Activated gamma-delta T cell treated with anti-CD3 and anti-CD28 coated beads, Interleukin-2, amount 50 U/mL, for 16 hours (primary cell): Measurements from ENCODE around the gene UROC1.

Experiments
- DNase-seq: peaks from one replicate; pipeline ENCODE4 v3.0.0-alpha.2; 2020; ENCODE audit warnings: low read depth

The UROC1 gene

DNA sequence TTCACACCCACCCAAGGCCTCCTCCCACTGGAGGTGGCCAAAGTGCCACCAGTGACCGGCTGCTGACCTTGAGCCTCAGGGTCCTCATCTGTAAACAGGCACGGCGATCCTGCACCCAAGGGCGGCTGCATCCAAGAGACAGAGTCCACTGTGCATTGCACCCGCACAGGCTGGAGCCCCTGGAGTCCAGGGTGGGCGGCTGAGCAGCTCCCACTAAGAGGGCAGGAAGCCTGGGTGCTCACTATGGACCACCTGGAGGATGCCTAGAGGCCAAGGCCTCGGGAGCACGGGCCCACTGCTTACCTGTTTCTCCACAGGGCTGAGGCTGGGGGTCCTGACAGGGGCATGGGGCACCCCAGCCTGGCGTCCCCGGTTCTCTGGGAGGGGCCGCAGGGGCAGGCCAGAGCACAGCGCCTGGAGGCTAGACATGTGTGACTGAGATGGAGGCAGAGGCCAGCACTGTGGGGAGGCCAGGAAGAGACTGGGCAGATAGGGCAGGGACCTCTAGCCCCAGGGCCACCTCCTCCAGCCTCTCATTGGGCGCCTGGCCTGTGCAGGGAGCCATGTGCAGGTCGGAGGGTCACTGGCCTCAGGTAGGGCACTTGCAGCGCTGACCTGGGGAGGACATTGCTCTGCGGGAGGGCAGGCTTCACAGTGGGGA lies at the start of gene UROC1:
Gene UROC1, minus strand, starts transcription at position 483 of the 661 bp plus-strand sequence. Its CDS starts 54 bp downstream, at position 429.
- DNase-seq, result no peak

DNA sequence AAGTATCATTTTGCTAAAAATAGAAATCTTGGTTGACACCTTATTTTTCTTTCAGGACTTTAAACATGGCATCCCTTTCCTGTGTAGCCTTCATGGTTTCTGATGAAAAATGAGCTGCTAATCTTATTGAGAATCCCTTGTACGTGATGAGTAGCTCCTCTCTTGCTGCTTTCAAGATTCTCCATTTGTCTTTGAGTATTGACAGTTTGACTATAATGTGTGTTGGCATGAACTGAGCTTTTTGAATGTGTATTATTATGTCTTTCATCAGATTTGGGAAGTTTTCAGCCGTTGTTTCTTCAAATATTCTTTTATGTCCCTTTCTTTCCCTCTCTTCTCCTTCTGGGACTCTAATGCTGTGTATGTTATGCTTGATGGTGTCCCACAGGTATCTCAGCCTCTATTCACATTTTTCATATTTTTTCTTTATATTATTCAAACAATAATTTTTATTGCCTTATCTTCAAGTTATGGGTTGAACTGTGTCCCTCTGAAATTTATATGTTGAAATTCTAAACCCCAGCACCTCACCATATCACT lies 45.2 kb upstream of the UROC1 start:
- DNase-seq, result no peak

DNA sequence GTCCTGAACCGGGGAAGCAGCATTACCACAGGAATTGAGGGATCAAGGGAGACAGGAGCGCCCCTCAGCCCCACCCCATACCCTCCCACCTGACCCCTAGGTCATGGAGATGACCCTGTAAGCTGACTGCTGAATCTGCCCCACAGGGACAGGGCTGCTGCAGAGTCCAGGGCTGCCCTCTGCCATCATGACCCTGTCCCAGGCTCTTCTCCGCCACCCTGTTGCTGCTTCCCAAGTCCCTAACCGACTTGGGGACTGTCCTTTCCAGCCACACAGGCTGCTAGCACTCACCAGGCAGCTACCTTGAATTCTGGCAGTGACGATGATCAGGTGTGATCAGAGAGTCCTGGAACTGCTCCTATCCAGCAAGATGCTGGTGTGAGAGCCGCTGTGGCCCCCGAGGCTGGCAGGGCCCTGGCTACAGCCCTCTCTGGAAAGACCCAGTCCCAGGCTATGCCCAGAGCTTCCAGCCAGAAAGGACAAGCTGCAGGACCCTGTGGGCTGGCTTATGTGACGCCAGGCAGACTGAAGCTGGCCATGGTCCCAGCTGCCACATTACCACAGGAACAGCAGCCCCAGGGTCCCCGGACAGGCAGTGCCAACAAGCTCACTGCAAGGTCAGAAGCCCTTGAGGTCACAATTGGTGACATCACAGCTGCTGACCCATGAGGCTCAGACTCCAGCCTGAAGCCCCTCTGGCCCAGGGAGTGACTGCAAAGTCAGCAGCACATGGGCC lies 40.9 kb upstream of the UROC1 start, which contains the start of gene C3orf22:
Gene C3orf22, minus strand, starts transcription at position 597 of the 736 bp plus-strand sequence. CDS start 5,542 bp downstream, outside the sequence.
- DNase-seq, result no peak

DNA sequence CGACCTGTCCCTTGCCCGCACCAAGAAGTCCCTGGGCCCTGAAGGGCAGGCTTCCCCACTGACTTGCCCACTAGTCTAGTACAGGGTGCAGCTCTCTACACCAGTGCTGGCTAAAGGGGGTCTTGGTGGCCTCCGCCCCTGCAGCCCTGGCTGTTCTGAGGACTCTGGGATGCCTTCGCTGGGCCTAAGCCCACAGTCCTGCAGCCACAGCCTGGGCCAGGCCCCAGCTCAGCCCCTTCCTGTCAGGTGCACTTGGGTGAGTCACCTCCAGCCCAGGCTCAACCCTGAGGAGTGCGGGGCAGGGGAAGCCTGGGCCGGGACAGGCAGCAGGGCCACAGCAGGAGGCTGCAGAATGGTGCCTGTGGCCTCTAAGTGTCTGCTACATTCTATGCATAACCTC lies 40.2 kb upstream of the UROC1 start:
- DNase-seq, result no peak

DNA sequence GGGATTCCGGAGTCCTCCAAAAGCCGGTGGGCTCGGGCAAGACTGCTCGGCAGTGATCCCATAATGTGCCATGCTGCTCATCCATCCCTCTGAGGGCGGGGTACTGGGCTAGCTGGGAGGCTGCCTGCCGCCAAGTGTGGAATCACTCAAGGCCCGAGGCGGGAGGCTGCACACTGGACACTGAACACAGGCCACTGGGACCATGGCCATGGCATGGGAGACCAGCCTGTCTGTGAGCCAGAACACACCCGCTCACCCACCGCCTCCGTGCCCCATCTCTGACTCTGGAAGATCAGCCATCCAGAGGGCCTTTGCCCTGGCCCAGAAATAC lies 39.8 kb upstream of the UROC1 start:
- DNase-seq, result no peak

DNA sequence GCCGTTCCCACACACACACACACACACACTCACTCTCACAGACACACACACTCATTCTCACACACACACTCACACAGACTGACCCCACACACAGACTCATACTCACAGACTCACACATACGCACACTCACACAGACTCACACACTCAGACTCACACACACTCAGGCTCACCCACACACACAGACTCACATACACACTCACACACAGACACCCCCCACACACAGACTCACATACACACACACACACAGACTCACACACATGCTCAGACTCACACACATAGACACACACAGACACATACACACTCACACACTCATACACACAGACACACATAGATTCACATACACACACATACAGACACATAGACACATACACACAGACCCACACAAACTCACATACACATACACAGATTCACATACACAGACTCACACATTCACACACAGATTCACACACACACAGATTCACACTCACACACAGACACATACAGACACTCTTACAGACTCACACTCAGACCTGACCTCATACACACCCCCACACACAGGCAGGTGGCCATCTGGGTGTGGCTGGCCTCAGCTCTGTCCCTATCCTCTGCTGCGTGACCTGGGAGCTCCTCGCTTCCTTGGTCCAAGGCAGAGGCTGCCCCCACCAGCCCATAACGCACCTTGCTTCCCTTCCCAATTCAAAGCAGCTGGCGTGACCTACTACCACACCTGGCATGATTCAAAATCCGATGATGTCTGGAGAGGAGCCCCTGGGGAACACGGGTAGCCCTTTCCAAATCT lies 39.3 kb upstream of the UROC1 start:
- no peak for DNase-seq

DNA sequence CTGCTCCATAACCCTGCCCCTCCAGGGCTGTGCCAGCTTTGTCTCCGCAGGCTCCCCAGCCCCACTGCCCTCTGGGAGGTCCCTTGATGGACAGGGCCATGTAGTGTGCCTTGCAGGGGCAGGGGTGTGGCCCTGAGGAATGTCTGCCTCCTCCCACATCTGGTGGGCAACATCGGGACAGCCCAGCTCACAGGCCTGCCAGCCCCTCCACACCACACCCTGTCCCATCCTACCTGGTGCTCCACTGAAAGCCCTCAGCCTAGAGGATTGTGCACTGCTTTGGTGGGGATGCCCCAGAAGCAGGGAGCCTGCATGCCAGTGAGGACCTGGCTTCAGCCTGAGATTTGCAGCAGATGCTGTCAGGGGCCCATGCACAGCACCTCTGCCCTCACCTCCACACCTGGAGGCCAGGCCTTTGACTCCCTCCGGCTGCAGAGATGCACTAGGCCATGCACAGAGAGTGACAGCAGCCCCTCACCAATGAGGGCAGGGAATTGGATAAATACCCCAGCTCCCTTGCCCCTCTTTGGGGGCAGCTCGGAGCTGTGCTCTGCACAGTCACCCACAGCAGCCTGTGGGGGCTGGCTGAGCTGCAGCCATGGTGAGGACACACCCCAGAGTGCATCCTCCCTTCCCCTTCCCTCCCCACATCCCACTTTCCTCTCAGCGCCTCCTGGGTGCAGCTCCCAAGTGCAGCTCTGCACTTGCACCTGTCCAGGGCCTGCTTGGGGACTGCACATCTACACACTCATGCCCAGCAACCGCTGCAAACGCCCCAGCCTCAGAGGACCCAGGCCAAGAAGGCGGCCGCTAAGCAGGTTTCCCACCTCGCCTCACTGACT lies 38.4 kb upstream of the UROC1 start:
- DNase-seq, result no peak

DNA sequence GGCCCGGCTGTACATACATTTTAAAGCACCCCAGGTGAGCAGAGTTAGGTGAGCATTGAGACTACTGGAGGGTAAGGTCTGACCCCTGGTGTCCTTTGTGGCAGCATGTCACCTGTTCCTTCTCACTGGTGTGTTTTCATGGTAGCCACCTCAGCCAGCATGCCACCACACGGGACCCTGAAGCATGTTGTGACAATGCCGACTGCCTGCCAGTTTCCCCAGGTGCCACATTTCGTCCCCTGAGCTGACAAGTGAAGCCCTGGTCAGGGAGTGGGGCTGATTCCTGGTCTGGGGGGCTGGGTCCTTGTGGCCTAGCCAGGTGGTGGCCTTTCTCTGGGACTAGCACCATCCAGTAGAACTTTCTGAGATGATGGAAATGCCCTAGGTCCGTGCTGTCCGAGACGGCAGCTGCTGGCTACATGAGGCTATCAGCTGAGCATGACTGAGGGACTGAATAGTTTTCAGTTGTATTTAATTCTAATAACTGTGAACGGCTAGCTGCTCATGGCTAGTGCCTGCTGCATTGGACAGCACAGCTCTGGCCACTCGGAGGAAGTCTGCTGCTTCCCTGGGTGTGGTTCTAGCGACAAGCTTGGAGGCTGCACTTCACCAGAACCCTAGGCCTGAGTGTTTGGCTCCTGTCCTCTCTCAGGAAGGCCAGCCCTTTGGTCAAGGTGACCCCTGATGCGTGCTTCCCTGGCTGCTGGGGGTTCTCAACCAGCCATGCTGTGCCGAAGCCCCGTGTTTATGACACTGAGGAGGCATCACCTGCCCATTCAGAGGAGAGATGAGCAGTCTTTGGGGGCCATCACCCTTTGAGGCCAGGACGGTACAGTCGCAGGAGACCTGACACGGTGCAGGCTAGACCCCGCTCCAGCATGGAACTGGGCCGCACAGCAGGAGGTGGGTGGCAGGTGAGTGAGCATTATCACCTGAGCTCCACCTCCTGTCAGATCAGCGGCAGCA lies 37.3 kb upstream of the UROC1 start:
- DNase-seq, result no peak

DNA sequence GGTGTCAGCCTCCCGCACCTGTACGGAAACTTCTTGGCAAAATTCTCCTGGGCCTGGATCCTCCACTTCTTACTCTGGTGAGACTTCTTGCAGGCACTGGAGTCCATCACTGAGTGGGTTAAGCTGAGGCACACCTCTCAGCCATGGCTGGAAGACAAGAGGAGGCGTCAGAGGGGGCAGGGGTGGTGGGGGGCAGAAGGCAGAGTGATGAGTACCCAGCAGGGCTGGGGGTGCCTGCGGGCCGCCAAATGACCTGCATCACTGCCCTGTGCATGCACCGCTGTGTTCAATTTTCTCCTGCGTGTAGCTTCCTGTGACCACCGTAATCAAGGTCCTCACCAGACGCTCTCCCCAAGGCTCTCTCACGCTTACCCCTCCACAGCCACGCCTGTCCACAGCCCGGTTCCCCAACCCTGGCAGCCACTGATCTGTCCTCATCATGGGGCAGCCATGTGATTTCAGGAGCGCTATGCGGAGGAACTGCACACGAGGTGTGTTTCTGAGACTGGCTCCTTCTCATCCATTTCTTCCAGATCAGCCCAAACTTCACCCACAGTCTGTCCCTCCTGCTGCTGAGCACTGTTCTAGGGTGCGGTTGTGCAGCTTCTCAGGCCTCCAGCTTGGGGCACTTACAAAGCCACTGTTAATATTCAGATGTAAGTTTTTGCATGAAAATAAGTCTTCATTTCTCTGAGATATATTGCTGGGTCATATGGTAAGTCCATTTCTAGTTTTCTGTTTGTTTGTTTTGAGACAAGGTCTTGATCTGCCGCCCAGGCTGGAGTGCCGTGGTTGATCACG lies 35.9 kb upstream of the UROC1 start:
- no peak for DNase-seq

DNA sequence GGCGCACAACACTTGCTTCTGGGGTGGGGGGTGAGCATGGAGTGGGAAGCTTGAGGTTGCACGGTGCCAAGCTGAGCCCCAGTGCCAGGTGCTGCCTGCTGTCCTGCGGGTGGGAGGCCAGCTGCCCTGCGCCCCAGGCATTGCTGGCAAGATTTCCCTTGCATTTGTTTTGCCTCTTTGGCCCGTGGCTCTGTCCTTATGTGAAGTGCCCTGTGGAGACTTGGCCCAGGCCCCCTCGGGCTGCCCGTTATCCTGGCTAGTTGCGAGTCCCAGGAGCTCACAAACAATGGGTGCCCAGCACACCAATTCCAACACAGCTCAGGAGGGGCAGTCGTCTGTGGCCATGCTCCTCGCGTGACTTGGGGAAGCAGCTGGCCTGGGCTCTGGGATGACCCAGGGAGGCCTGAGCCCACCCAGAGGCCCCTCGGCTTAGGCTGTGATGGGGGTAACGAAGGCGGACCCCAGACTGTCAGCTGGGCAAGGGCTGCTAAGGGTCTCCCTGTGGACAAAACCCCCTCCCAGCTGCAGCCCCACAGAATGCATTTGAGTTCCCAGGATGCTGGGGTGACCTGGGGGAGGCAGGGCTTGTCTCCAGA lies 35.2 kb upstream of the UROC1 start:
- no peak for DNase-seq

DNA sequence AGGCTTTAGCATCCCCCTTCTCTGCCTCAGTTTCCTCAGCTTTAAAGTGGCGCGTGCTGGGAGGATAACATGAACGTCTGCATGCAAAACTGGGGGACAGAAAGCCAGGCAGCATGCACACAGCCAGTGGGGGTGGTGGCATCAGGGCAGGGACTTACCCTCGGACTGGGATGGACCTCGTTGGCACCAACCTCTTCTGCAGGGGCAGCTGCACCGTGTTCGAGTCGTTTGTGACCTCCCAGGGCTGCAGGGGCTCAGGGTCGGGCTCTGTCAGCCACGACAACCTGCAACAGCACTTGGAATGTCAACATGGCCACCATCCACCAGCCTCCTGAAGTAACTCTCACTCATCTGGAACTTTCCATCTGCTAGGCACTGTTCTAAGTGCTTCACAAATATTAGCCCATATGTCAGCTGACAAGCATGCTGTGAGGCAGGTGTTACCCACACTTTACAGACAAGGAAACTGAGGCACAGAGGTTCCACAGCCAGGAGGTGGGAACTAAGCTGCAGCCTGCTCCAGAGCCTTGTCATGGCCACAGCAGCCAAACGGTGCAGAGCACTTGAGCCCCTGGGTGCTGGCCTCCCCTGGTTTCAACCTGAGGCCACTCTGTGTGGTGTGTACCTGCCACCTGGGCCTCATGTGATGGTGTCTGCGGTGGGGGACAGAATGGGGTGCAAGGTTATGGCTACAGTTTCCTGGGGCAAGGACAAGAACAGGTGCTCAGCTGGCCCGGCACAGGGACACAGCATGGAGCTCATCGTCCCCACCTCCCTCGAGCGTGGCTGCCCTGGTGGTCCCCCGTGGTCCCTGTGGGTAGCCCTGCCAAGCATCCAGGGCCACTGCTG lies 34.5 kb upstream of the UROC1 start:
- no peak for DNase-seq

DNA sequence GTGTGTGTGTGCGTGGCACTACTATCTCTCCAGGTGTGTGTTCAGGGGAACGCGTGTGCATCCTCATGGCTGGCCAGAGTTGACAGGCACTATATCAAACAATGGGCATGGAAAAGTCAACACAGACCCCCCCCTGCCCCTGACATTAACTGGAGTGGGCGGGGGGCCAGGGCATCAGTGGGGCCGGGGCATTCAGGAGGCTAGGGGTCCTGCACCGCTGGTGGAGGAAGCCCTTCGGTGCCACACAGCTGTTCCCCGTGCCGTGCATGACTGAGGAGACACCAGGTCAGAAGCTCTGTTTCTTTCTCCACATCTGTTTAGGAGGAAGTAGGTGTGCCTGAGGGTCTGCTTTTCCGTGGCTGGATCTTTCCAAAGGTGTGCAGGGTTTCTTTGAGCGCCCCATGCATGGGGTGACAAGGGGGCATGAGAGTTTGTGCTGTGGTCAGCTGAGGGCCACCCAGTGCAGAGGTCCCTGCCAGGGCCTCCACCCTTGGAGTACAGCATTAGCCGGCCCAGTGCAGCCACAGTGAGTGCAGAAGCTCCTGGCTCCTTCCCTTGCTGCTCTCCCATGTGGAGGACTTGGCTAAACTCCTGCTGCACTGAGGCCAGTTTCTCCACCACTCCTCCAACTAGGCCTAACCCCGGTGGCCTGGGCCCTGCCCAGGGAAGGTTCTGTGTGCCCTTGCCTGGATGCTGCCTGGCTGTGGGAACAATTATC lies 33.7 kb upstream of the UROC1 start:
- no peak for DNase-seq

DNA sequence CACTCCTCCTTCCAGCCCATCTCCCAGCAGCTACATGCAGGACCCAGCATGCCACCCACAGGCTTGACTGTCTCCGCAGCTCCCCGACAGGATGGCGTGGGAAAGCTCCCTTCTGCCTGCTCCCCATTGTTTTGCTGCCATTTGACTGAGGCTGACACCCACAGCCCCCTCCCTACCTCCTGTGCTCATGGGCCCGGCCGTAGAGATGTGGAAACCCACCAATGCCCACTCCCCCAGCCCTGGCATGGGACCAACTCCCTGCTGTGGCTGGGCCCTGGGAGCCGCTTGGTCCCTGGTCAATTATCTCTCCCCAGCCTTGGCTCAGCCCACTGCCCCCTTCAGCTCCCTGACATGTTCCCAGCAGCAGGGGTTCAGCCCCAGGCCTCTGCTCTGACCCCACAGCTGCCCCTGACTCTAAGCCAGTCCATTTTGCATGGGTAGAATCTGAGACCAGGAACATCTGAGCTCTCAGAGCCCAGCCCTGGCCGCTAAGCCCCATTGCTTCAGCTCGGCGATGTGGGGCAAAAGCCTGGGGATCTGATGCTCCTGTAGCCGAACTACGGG lies 33.0 kb upstream of the UROC1 start:
- DNase-seq, result no peak

DNA sequence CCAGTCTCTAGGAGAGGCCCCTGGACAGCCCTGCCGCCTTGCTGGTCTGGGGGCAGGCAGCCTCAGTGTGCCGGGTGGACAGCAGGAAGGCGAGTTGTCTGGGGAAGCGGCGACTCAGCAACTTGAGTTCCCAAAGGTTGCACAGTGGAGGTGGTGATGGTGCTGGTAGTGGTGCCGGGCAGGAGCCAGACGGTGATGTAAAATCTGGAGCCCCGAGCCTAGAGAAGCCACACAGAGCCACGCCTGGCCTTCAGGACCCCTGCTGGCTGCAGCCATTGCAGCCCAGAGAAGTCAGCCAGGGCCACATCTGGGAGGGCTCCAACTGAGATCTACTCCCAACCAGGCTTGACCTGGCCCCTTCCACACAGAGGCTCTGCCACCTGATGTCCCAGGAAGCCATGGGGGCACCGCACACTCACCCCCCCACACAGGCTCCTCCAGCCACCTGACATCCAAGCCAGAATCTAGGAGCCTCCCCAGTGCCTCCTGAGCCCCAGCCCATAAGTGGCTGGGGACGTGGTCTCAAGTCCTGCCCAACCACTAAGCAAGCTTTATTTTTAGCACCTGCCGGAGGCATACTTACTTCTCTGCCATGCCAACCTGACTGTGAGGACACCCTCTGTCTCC lies 32.4 kb upstream of the UROC1 start:
- DNase-seq, result no peak

DNA sequence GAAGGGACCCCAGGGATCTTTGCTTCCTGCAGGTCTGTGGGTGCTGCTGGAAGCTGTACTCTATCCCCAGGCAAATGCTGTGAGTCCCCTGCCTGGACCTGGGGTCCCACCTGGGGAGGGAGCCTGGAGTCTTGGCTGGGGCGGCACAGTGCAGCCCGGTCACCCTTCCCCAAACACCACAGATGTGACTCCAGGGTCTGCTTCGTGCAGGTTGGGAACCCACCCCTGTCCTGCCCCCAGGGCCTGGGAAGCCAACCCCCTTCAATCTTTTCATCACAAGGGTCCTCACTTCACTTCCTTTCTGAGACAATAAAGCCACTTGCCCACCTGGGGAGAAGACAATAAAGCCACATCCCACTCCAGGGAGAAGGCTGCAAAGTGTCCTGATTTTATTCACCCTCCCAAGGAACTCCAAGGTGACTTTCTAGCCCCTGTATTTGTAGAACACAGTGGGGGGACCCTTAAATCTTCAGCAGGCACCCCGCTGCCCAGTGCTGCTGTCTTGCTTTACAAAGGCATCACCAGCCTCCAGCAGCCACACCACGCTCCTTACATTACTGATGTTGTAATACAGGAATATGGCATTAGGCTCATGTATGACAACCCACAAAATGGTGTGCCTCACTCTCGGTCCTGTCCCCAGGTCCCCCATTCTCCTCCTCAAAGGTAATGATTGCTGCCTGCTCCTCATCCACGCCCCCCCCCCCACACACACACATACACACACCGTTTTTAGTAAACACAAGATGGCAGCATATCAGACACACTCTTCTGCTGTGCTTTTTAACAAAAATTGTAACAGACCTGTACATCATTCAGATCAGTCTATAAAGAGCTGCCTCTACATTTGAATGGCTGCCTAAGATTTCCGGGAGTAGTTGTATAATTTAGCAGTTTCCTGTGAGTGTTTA lies 31.2 kb upstream of the UROC1 start:
- DNase-seq, result no peak

DNA sequence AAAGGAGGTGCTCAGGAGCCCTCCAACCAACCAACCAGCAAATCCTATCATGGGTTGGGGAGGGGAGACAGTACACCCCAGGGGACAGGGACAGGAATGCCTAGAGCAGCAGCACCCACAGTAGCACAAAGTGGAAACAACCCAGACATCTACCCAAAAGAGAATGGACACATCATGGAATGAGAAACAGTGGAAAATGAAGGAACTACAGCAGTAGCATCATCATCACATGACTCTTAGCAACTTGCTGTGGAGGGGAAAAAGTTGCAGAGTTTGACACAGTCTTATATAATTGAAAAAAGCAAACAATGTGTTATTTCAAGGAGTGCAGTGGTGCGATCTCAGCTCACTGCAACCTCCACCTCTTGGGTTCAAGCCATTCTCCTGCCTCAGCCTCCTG lies 30.1 kb upstream of the UROC1 start:
- no peak for DNase-seq
